Measurements from ENCODE around the gene BLMH.

BLMH gene

GRCh38 chr17:30291543-30292285 lies at the start of gene BLMH:
TSS of gene BLMH (minus strand) at chr17:30291944. CDS start at chr17:30291819, 125 bp downstream.
- peak; percentile 73 for DNase-seq

DNA sequence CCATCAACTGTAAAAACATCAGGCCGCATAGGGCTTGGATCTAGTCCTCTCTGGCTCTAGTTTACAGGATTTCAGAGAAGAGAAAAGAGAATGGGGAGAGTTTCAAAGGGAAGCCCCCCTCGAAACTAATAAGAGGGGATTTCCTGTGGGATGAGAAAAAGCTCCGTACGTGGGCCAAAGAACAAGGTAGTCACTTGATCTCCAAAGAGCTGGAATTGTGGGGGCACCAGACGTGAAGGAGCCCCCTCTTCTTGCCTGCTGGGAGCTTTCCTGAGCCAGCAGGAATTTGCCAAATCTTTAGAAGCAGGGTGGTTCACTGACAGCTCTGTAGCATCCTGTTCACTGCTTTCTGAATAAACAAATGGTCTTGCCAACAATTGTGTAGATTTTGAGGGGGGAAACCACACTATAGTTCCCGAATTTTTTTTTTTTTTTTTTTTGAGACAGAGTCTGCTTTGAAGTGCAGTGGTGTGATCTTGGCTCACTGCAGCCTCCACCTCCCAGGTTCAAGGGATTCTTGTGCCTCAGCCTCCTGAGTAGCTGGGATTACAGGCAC lies 49.1 kb upstream of the BLMH start:
- no peak for DNase-seq

DNA sequence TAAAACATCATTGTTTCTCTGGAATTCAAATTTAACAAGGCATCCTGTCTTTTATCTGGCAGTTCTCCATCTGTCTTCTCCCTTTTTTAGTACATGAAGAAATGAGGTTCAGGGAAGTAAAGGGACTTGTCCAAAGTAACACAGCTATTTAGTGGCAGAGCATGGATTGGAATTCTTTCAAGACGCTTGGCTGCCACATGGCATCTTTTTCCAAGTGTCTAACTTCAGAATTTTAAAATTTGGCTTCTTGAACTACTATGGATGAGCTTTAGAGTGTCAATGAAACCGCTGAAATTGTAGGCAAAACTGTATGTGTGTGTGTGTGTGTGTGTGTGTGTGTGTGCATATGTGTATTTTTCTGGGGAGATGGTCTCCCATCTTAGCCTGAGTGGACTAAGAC lies 47.3 kb upstream of the BLMH start:
- no peak for DNase-seq

GRCh38 chr17:30337393-30337999 lies 45.8 kb upstream of the BLMH start:
- no peak for DNase-seq

GRCh38 chr17:30336369-30337171 lies 44.8 kb upstream of the BLMH start:
- DNase-seq, result no peak

DNA sequence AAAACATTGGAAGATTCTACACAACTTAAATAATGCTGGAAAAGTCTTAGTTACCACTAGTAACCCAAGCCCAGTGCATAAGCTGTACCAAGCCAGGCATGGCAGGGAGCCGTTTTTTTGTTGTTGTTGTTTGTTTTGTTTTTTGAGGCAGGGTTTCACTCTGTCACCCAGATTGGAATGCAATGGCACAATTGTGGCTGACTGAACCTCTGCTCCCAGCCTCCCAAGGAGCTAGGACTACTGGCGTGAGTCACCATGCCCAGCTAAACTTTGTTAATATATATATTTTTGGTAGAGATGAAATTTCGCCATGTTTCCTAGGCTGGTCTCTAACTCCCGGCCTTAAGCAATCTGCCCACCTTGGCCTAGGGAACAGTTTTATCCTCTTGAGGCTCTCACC lies 42.7 kb upstream of the BLMH start:
- no peak for DNase-seq

- DNase-seq, result no peak
Measured at GRCh38 chr17:30333503-30334360, 42.0 kb upstream of the BLMH start, which contains the start of gene TMIGD1. TSS of gene TMIGD1 (minus strand) at chr17:30334057. CDS start at chr17:30332133, 1,924 bp downstream.

GRCh38 chr17:30332057-30332542 lies 40.4 kb upstream of the BLMH start:
- no peak for DNase-seq

- no peak for DNase-seq
Measured at GRCh38 chr17:30326809-30327208, 35.1 kb upstream of the BLMH start.

DNA sequence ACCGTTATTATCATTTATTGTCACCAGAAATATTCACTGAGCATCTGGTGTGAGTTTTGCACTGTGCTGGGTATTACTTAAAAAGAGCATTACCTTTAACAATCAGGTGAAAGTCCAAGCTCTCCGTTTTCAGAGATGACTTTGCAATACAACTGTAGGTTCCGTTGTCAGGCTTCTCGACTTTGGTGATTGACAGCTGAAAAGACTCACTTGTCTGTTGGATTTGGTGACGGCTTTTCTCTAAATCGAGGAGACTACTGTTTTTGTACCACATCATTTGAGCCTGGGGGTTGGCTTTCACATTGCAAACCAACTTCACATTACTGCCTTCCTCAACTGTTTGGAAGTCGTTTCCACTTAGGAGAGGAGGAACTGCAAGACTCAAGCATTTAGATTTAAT lies 33.0 kb upstream of the BLMH start:
- no peak for DNase-seq

DNA sequence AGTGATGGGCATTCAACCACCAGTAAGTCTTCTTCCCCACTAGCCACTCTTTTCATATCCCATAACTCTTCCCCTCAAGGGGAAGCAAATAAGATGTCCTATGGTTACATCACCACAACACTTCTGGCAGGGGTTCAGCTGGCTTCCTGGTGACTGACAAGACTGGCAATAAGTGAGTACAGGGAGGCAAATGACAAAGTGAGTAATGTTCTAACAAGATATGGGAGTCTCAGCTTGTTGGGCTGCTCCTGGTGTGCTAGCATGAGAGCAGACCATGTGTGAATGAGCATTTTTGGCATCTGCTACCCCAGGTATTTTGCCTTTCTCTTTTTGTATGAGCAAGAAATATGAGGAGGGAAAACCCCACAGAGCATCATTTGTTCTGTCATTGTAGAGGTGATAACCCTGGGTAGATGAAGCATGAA lies 32.2 kb upstream of the BLMH start:
- no peak for DNase-seq

DNA sequence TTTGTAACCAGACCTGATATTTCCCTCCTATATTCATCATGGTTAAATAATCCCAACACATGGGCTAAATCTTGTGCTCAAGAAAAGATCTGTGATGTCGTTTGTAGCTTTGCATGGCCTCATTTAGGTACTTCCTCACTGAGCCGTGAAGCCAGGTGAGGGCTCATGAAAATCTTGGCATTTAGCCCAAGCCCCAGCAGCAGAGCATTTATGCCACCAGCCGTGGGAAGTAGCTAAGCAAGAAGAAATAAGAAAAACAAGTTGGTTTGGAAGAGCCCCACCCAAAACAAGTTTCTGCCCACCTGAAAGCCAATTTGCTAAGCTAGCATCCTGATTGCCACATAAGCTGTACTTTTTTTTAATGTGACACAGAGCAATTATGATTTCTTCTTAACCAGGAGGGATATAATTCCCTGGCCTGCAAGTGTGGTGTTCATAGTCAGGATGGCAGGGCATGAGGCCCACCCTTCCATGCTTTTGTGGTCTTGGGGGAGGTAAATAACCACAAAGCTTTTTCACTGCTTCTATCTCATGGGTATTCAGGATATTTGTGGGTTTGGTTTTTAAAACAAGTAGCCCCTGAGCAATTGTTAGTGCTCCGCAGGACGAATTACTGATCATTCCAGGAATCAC lies 31.6 kb upstream of the BLMH start:
- no peak for DNase-seq

DNA sequence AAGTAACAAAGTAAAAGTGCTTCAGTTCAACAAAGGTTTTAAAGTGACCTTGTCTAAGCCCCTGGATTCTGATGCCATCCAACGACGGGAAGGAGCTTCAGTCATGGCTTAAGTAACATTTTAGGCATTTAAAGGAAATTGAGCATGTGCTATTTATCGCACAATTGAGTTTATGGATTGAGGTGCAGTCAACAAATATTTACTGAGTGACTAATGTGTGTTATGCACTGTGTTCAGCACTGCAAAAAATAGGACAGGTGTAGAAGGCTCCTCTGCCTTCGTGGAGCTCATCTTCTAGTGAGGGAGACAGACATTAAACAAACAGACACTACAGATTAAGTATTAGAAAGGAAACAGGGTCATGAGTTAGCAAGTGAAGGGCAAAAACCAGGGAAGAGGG lies 29.6 kb upstream of the BLMH start:
- no peak for DNase-seq

DNA sequence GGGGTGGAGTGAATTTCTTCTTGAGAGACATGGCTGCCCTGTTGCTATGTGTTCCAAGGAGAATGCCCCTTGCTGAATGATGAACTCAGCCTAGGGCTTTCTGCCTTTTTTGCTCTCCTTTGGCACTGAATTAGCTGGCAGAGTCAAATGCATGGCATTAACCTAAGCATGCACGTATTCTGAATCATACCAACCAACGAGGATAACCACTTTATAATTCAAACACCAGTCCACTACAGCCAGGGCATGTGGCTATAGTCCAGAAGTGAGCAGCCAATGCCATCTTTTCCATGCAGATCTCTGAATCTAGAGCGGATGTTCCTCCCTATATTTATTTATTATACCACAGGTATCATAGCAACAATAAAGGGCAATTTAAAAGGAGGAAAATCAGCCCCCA lies 26.4 kb upstream of the BLMH start:
- DNase-seq, result no peak

DNA sequence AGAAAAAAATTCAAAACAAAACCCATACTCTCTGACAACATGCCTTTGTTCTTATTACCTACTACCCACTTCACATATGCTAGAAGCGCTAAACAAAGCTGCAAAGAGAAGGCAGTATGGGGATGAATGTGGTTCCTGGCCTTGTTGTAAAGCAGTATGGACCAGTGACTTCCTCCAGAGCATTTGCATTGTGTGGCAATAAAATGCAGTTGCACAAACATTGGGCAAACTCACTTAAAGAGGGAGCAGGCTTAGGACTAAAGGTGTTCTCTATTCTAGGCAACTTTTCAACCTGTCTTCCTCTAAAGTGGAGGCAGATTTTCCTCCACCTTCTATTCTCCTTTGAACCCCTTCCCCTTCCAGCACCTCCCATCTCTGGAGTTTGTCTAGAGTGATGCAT lies 25.0 kb upstream of the BLMH start:
- no peak for DNase-seq

DNA sequence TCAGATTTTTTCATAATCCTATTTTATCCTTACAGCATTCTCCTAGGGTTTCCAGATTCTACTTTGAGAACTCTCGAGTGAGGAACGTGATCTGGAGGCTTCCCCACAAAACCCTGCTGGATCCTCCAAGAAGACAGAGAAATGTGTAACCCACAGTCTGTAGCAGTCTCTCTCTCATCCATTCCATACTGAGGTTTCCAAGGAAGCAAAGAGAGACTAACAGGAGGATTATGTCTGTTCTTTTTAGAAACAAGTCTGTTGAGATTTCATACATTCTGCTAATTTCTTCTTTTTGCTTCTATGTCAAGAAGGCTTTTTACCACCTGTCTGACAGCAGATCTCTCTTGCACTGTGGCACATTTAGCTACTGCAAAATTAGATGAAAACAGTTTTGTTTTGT lies 23.4 kb upstream of the BLMH start:
- DNase-seq, result no peak

DNA sequence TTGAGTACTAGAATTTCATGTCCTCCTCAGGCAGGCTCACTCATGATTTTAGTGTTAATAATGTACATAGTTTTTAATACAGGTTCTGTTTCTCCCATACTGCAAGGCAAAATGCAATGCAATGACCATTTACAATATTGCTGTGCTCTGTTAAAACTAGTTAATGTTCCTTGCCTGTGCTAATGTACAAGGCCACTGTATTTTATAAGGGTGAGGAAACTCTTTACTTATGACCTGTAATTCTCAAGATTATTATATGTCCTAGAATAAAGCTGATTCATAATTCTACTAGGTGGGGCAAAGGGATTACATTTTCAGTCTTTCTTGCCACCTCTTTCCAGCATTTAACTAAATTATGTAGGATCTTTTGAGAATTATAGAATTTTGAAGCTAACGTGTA lies 22.7 kb upstream of the BLMH start:
- no peak for DNase-seq

- no peak for DNase-seq
Measured at GRCh38 chr17:30312226-30312625, 20.5 kb upstream of the BLMH start.

DNA sequence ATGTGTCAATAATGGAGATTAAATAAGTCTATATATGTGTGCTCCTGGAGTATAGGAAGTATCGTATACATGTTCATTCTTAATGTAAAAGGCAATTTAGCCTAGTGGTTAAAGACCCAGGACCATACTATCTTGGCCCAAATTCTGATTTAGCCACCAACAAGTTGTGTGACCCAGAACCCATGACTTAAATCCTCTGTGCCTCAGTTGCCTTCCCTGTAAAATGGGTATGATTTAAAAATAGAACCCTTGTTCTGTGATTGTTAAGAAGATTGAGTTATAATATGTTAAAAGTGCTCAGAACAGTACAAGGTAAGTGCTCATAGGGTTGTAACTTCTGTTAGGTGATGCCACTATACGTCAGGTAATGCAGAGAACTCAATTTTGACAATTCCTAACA lies 18.8 kb upstream of the BLMH start:
- no peak for DNase-seq

DNA sequence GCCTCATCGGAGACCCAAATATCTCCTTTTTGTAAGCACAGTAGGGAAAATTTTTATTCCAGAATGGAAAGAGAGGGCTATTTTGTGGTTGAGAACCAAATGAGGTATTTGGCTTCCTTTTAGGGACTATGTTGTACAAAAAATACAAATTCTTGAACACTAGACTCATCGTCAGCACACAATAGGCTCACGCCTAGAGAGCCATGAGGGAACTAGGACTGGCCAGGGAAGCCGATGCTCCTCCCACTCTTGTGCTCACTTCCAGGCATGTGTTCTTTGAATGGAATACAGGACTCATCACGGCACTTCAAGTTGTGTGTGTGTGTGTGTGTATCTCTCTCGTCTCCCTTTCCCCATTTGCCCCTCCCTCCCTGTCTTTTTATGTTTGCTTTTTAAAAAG lies 17.8 kb upstream of the BLMH start:
- no peak for DNase-seq

- no peak for DNase-seq
Measured at GRCh38 chr17:30308406-30308805, 16.7 kb upstream of the BLMH start.

- no peak for DNase-seq
Measured at GRCh38 chr17:30304778-30305177, 13.0 kb upstream of the BLMH start.
